GM18517 (cell line): Measurements from ENCODE around the gene KSR2.

ENCODE experiments used
- ATAC-seq: cut with Tn5 transposase; IDR thresholded peaks from one replicate; pipeline ENCODE4 v1.9.1; 2021; ENCODE audit warnings: mild to moderate bottlenecking, moderate library complexity; ENCODE audit not compliant: unreplicated experiment

The KSR2 gene

DNA sequence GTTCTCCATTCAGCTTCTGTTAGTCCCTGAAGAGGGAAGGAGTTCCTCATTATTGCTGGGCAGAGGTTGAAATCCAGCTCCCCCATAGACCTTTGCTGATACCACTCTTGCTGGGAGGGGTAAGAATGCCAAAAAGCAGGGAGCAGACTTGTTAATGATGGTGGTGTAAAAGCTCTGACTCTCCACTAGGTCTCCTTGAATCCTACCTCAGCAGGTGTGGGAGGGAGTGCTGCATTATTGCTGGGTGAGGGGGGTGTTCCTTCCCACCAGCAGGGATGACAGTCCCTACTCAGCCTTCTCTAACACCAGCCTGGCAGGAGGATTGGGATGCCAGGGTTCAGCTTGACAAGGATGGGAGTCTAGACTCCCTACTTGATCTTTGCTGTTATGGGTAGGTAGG is 421.6 kb downstream of the KSR2 start:
- ATAC-seq = no peak

DNA sequence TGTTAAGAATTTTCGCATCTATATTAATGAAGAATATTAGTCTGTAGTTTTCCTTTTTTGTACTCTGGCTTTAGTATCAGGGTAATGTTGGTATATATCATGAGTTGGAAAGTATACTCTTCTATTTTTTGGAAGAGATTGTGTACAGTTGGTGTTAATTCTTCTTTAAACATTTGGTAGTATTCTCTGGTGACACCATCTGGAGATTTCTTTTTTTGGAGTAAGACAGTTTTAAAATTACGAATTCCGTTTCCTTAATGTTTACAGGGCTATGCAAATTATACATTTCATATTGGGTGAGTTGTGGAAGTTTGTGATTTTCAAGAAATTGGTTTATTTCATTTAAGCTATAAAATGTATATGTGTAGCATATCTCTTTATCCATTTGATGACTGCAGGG is 423.6 kb downstream of the KSR2 start:
- ATAC-seq = no peak

DNA sequence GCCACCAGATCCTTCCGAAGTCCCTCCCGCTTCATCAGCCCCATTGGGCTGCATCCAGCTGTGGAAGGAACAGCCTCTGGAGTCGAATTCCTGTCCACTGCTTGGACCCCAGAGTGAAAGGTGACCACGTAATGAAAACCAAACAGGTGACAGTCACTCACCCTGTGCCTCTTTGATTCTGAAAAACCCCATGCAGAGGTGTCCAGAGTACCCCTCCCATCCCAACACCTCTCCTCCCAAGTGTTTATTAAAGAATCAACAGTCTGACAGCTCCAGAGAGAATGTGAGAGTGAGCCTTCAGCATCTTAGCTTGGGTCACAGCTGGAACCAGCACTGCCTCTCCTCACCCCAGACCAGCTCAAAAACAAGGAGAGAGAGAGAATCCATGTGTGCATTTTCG is 428.8 kb downstream of the KSR2 start:
- no peak for ATAC-seq

- no peak for ATAC-seq
Measured at GRCh38 chr12:117538926-117539325, 429.9 kb downstream of the KSR2 start.

GRCh38 chr12:117538032-117538690 is 430.6 kb downstream of the KSR2 start:
- no peak for ATAC-seq

DNA sequence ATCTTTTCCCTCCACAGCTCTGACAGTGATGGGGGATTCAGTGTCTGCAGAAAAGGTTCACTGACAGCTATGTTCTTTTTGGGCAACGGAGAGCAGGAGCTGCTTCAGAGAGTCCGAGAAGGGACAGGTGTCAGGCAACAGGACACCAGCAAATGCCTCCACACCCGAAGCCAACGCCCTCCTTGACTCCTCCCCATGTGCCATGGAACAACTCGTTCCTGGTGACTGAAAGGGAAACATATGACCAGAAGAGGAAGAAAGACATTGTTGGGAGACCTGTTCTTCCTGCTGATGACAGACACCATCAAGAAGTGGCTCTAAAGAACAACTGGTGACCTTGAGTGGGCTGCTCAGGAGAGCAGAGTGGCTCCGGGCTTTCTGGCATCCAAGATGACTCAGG is 435.1 kb downstream of the KSR2 start:
- no peak for ATAC-seq

GRCh38 chr12:117530796-117531195 is 438.0 kb downstream of the KSR2 start:
- no peak for ATAC-seq

- no peak for ATAC-seq
Measured at GRCh38 chr12:117528538-117528937, 440.3 kb downstream of the KSR2 start.

DNA sequence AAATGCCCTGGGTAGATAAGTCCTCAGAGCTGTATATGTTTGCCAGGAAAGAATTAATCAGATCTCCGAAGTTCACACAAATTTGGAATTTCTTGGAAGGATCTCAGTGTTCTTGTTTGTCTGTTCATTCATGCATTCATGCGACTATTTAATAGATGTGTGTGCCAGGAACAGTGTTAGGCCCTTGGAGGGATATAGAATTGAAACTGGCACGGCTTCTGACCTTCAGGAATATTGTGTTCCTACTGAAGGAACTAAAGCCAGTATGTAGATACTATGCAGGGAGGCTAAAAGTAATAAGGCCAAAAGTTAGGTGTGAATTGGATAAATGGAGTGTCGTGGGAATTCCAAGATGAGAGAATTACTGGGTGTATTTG is 441.3 kb downstream of the KSR2 start:
- ATAC-seq = no peak

DNA sequence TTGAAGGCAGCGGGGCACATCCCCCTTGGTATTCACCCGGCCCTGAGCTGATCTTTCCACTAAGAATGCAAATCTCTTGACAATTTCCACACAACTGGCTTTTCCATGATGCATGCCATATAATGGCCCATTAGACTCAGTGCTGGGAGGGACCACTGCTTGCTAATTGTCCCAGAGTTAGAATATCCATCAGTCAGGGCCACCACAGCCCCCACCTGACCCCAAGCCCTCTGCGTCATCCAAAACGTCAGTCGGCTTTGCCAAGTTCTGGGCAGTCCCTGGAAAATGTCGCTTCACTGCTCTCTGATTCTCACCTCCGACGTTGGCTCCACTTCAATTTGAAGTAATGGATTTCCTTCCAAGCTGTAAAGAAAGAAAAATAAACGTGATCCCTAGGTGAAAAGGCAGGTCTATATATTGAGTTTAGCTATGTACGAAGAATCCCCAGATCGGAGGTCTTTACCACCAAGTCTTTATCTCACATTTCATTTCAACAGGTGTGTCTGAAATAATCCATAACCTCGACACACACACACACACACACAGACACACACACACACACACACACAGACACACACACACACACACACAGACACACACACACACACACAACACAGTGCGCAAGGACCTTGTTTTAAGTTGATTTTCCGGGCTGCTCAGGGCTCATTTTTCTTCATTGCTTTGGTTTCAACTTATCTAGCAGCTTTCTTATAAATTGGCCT is 441.9 kb downstream of the KSR2 start:
- ATAC-seq = no peak

DNA sequence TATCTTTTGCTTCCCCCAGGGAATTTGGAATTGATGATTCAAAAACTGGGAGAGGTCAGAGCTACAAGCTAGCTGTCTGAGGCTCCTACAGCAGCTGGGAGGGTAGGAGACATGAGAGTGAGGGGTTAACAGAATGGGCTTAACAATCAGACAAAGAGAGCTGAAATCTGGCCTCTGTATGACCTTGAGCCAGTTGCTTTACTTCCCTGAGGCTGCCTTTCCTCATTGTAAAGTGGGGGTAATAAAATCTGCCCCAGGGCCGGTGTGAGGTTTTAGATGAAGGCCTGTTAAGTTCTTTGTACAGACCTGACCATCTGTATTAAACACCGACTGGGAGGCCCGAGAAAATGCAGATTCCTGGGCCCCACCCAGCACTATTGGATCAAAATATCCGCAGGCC is 443.0 kb downstream of the KSR2 start:
- no peak for ATAC-seq

DNA sequence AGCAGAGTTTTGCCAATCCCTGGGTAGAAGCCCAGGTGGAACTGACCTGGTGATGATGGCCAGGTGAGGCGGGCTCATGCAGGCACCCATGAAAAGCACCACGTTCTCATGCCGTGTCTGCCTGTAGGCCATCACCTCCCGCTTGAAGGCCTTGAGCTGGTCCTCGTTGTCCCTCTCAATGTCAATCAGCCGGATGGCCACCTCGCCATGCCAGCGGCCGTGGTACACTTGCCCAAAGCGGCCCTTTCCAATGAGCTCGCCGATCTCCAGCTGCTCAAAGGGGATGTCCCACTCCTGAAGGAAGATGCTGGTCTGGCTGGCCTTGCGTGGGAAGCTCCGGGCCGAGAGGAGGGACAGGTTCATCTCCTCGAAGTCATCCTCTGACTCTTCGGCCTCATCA is 444.0 kb downstream of the KSR2 start:
- ATAC-seq = no peak

DNA sequence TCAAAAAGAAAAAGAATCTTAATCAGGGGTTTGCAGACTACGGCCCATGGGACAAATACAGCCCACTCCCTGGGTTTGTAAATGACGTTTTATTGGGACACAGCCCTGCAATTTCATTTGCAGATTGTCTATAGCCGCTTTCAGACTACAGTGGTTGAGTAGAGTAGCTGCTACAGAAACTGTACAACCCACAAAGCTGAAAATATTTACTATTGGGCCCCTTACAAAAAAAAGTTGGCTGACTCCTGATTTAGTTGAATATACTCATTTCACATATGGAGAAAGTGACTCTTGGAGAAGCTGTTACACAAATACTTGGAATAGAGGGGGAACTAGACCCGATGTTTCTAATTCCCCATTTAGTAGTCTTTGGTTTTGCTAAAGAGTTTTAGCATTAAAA is 444.8 kb downstream of the KSR2 start:
- ATAC-seq = no peak

GRCh38 chr12:117522559-117522958 is 446.2 kb downstream of the KSR2 start:
- ATAC-seq = no peak

- ATAC-seq = no peak
Measured at GRCh38 chr12:117521867-117522266, 446.9 kb downstream of the KSR2 start.

GRCh38 chr12:117521346-117521745 is 447.4 kb downstream of the KSR2 start:
- ATAC-seq = no peak

GRCh38 chr12:117518594-117519270 is 450.1 kb downstream of the KSR2 start:
- no peak for ATAC-seq

- ATAC-seq = no peak
Measured at GRCh38 chr12:117517219-117517739, 451.5 kb downstream of the KSR2 start.

- no peak for ATAC-seq
Measured at GRCh38 chr12:117516034-117516433, 452.8 kb downstream of the KSR2 start.

DNA sequence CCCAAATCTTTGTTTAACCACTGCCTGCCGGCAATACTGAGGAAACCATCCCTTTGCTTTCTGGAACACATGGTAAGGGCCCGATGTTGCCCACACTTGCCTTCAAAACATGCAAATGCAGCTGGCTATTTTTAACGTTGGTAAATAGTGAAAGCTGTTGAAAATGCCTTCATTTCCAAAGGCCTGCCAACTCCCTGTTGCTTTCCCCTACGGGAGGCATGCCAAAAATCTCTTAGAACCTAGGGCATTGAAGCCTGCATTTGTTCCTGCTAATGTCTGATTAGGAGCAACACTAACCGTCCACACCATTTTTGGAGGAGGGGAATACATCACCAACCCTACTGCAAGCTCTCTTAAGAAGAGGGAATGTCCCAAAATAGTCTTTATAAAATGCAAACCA is 454.8 kb downstream of the KSR2 start:
- no peak for ATAC-seq

DNA sequence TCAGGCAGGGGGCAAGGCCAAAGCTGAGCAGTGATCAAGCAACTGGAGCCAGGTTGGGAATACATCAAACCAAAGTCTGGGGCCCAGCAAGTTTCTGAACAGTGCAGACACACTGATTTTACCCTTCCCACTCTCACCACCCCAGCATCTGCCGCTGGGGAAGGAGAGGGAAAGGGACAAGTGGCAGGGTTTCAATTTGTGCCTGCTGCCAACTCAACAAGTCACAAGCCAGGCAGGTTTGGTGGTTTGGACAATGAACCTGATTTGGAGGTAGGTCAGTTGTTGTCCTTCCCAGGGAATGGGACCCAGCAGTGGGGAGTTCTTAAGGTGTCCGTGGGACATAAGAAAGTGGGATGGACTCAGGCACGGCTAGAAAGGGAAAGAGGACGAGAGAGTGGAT is 455.4 kb downstream of the KSR2 start:
- no peak for ATAC-seq

- no peak for ATAC-seq
Measured at GRCh38 chr12:117508468-117508867, 460.3 kb downstream of the KSR2 start.
